ENCODE data around the gene UBXN10.
A peak's percentile ranks its signal among the peaks of the same experiment; 100 is the strongest.

- TF ChIP-seq, protein P1, sequence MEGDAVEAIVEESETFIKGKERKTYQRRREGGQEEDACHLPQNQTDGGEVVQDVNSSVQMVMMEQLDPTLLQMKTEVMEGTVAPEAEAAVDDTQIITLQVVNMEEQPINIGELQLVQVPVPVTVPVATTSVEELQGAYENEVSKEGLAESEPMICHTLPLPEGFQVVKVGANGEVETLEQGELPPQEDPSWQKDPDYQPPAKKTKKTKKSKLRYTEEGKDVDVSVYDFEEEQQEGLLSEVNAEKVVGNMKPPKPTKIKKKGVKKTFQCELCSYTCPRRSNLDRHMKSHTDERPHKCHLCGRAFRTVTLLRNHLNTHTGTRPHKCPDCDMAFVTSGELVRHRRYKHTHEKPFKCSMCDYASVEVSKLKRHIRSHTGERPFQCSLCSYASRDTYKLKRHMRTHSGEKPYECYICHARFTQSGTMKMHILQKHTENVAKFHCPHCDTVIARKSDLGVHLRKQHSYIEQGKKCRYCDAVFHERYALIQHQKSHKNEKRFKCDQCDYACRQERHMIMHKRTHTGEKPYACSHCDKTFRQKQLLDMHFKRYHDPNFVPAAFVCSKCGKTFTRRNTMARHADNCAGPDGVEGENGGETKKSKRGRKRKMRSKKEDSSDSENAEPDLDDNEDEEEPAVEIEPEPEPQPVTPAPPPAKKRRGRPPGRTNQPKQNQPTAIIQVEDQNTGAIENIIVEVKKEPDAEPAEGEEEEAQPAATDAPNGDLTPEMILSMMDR (optimal IDR thresholded peaks at IDR 0.05 in 1 of 3, IDR thresholded peaks at IDR 0.05 in 1 of 3, conservative IDR thresholded peaks at IDR 0.05 in 1 of 3; ENCODE audit: extremely low read depth in 1 of 3, insufficient read depth in 2 of 3, low read length in 3 of 3) = peak; percentile 76 to 96 (median 91)
- no peak for TF ChIP-seq EZH2 (IDR thresholded peaks at IDR 0.05; ENCODE audit: low read length)
These were observed 33.8 kb upstream of the UBXN10 start for GRCh38 chr1:20151906-20152598.
